ENCODE data around the gene IGFBP6. TPM values are rescaled to one million over a fixed set of nuclear protein-coding genes. Genes with fewer than 3 reads are reported as not detected.

Gene IGFBP6
- total and polyA plus RNA-seq, 4 donors: 1.6 to 17.6 (median 12.0) TPM

GRCh38 chr12:53131844-53132243 is 34.4 kb downstream of the IGFBP6 start:
- no peaks in the 10 kb centered on the region for H3K4me1 ChIP-seq (ENCODE audit: control insufficient read depth in 4 of 4, insufficient read depth in 4 of 4, low read length in 3 of 4)
- no peaks in the 10 kb centered on the region for H3K27me3 ChIP-seq (ENCODE audit: control insufficient read depth in 4 of 4, insufficient read depth in 4 of 4, low read length in 3 of 4)
- no peak overlapping the region for H3K27ac ChIP-seq (ENCODE audit: low read depth in 1 of 2, low read length in 2 of 2)
- WGBS: 67% methylated on average over 2 of the region's 2 CpGs
- H3K9ac ChIP-seq (ENCODE audit: low read depth in 1 of 2, low read length in 2 of 2): no peak overlapping the region
- no peak for DNase-seq (ENCODE audit: low spot score)
- H3K36me3 ChIP-seq (ENCODE audit: control insufficient read depth in 4 of 4, insufficient read depth in 3 of 4, low read depth in 1 of 4, low read length in 3 of 4): no peaks in the 10 kb centered on the region
- no peak overlapping the region for H3K4me3 ChIP-seq (ENCODE audit: low read depth in 1 of 3, low read length in 3 of 3)
- TF ChIP-seq HNF4A (conservative IDR thresholded peaks at IDR 0.05) (peak; percentile 60 to 69), ATF3 (IDR thresholded peaks at IDR 0.05) (no peak)
- H3K9me3 ChIP-seq (ENCODE audit: control insufficient read depth in 4 of 4, low read length in 3 of 4): no peaks in the 10 kb centered on the region

GRCh38 chr12:53133722-53134121 is 36.3 kb downstream of the IGFBP6 start:
- WGBS: 81% methylated on average over 3 of the region's 3 CpGs
- no peak overlapping the region for H3K9ac ChIP-seq (ENCODE audit: low read depth in 1 of 2, low read length in 2 of 2)
- H3K36me3 ChIP-seq (ENCODE audit: control insufficient read depth in 4 of 4, insufficient read depth in 3 of 4, low read depth in 1 of 4, low read length in 3 of 4): no peaks in the 10 kb centered on the region
- peaks cover 0 to 1% (median 0%) of the 10 kb centered on the region in 4 donors for H3K9me3 ChIP-seq (ENCODE audit: control insufficient read depth in 4 of 4, low read length in 3 of 4)
- peak; percentile 30 to 67 for TF ChIP-seq HNF4A (conservative IDR thresholded peaks at IDR 0.05)
- no peak for TF ChIP-seq FOXA1 (IDR thresholded peaks at IDR 0.05)
- TF ChIP-seq RXRA (IDR thresholded peaks at IDR 0.05): peak; percentile 23 to 62
- H3K27me3 ChIP-seq (ENCODE audit: control insufficient read depth in 4 of 4, insufficient read depth in 4 of 4, low read length in 3 of 4): no peaks in the 10 kb centered on the region
- H3K4me1 ChIP-seq (ENCODE audit: control insufficient read depth in 4 of 4, insufficient read depth in 4 of 4, low read length in 3 of 4): no peaks in the 10 kb centered on the region
- H3K4me3 ChIP-seq (ENCODE audit: low read depth in 1 of 3, low read length in 3 of 3): no peak overlapping the region
- DNase-seq (ENCODE audit: low spot score): no peak
- no peak overlapping the region for H3K27ac ChIP-seq (ENCODE audit: low read depth in 1 of 2, low read length in 2 of 2)

- Histone ChIP-seq H3K27me3 (ENCODE audit: control insufficient read depth in 4 of 4, insufficient read depth in 4 of 4, low read length in 3 of 4) (no peaks in the 10 kb centered on the region), H3K9ac (ENCODE audit: low read depth in 1 of 2, low read length in 2 of 2) (no peak overlapping the region), H3K36me3 (ENCODE audit: control insufficient read depth in 4 of 4, insufficient read depth in 3 of 4, low read depth in 1 of 4, low read length in 3 of 4) (no peaks in the 10 kb centered on the region), H3K4me1 (ENCODE audit: control insufficient read depth in 4 of 4, insufficient read depth in 4 of 4, low read length in 3 of 4) (peaks cover 0 to 11% (median 5%) of the 10 kb centered on the region in 4 donors), H3K9me3 (ENCODE audit: control insufficient read depth in 4 of 4, low read length in 3 of 4) (no peaks in the 10 kb centered on the region), H3K4me3 (ENCODE audit: low read depth in 1 of 3, low read length in 3 of 3) (no peak overlapping the region), H3K27ac (ENCODE audit: low read depth in 1 of 2, low read length in 2 of 2) (no peak overlapping the region)
- no peak for TF ChIP-seq RXRA (IDR thresholded peaks at IDR 0.05)
- TF ChIP-seq TAF1 (conservative IDR thresholded peaks at IDR 0.05): no peak
- no peak for TF ChIP-seq MAX (IDR thresholded peaks at IDR 0.05)
- TF ChIP-seq CTCF (IDR thresholded peaks at IDR 0.05; ENCODE audit: low read depth, low read length, missing input control): no peak
- TF ChIP-seq JUND (IDR thresholded peaks at IDR 0.05): no peak
- no peak for TF ChIP-seq YY1 (IDR thresholded peaks at IDR 0.05)
- TF ChIP-seq GABPA (IDR thresholded peaks at IDR 0.05 in 1 of 2, conservative IDR thresholded peaks at IDR 0.05 in 1 of 2): no peak
- no peak for TF ChIP-seq FOXA1 (IDR thresholded peaks at IDR 0.05)
- TF ChIP-seq HNF4A (conservative IDR thresholded peaks at IDR 0.05): no peak
- no peak for TF ChIP-seq FOXA2 (IDR thresholded peaks at IDR 0.05)
- TF ChIP-seq HNF4G (IDR thresholded peaks at IDR 0.05): no peak
- TF ChIP-seq REST (IDR thresholded peaks at IDR 0.05): no peak
- no peak for TF ChIP-seq EGR1 (IDR thresholded peaks at IDR 0.05; ENCODE audit: low read depth in 2 of 2)
- no peak for TF ChIP-seq RAD21 (IDR thresholded peaks at IDR 0.05)
- TF ChIP-seq SP1 (IDR thresholded peaks at IDR 0.05): no peak
- no peak for TF ChIP-seq ATF3 (IDR thresholded peaks at IDR 0.05)
- TF ChIP-seq NR2F2 (IDR thresholded peaks at IDR 0.05): no peak
- TF ChIP-seq ZBTB33 (IDR thresholded peaks at IDR 0.05): no peak
- 91% methylated on average over 4 of the region's 4 CpGs for WGBS
- DNase-seq (ENCODE audit: low spot score): no peak
Measured at GRCh38 chr12:53143355-53143754, 45.9 kb downstream of the IGFBP6 start.

Data from liver (tissue), 9 donors.